HepG2 (cell line): ENCODE data around the gene ZFYVE28. TPM values are rescaled to one million over a fixed set of nuclear protein-coding genes. Genes with fewer than 3 reads are reported as not detected.

Source experiments
- ATAC-seq: fragments of 200-7000 bp; cut with Tn5 transposase; 3 replicates; pipeline ENCODE4 v1.9.1; 2020; ENCODE audit warnings: mild to moderate bottlenecking, moderate library complexity
- BruUV-seq: library from RNA; stranded (reverse); fragments of 400-500 nt; replicated peaks from 2 replicates; lab custom pipeline; 2021; lab: Mats Ljungman, UMichigan
- CTCF ChIA-PET: fragments of 300-600 bp; formaldehyde crosslinking; extraction: SDS; loops from one replicate; lab custom pipeline; 2021; ENCODE audit warnings: low total read pairs, inconsistent platforms, low intra/inter-chr PET ratio; lab: Yijun Ruan, JAX
- POLR2A ChIA-PET: fragments of 350-600 bp; sonication (Branson Sonifier 250); formaldehyde crosslinking; loops from one replicate; lab custom pipeline; 2020; ENCODE audit warnings: antibody characterized with exemption, inconsistent platforms; lab: Yijun Ruan, JAX
- DNase-seq: peaks from one replicate; pipeline ENCODE4 v3.0.0-alpha.2; 2015; ENCODE audit warnings: low spot score
- FAIRE-seq: peaks from 3 replicates; lab custom pipeline; 2011; peaks lifted over from hg19 to GRCh38; lab: Jason Lieb, UNC
- H2AFZ ChIP-seq: one replicate; pipeline ENCODE4 v1.6.1; 2011; ENCODE audit warnings: low read length, inconsistent platforms
- H3K27ac ChIP-seq: fragments of 300-600 bp; 3 replicates; pipeline ENCODE4 v1.8.0; 2011; ENCODE audit warnings: mixed run types, mild to moderate bottlenecking, mixed read lengths, low read length, inconsistent platforms; ENCODE audit not compliant: insufficient read depth; ENCODE audit errors: extremely low read length
- H3K27me3 ChIP-seq, 2 experiments: fragments of 200-600 bp in 1 of 2; 2 replicates in 1 of 2; 3 replicates in 1 of 2; pipeline versions ENCODE4 v1.6.0 to v1.8.0; 2011; ENCODE audit warnings: low read length in 2 of 2, mild to moderate bottlenecking in 2 of 2, moderate library complexity in 2 of 2, inconsistent platforms in 1 of 2; ENCODE audit not compliant: insufficient read depth in 2 of 2, control insufficient read depth in 1 of 2
- H3K36me3 ChIP-seq, 2 experiments: fragments of 200-600 bp in 1 of 2; replicated peaks in 1 of 2; 2 replicates in 1 of 2; 3 replicates in 1 of 2; pipeline versions ENCODE4 v1.5.1 to v1.8.0; 2011; ENCODE audit warnings: low read length in 2 of 2, inconsistent platforms in 1 of 2; ENCODE audit not compliant: insufficient read depth in 2 of 2, control insufficient read depth in 1 of 2
- H3K4me1 ChIP-seq: 2 replicates; pipeline ENCODE4 v1.5.1; 2012; ENCODE audit warnings: low read length, inconsistent platforms; ENCODE audit not compliant: insufficient read depth
- H3K4me2 ChIP-seq: 2 replicates; pipeline ENCODE4 v1.6.0; 2011; ENCODE audit warnings: low read depth, low read length, inconsistent platforms
- H3K4me3 ChIP-seq, 3 experiments: fragments of 200-600 bp in 1 of 3; sonication (generic), shearing (Covaris generic) in 1 of 3; replicated peaks in 1 of 3; 2 replicates each; pipeline ENCODE4 v1.5.1; 2011 to 2016; ENCODE audit warnings: low read length in 3 of 3, inconsistent platforms in 2 of 3, low read depth in 2 of 3, mild to moderate bottlenecking in 2 of 3, control low read depth in 1 of 3, mixed read lengths in 1 of 3; ENCODE audit not compliant: insufficient read depth in 1 of 3
- H3K79me2 ChIP-seq: one replicate; pipeline ENCODE4 v1.6.1; 2011; ENCODE audit warnings: low read length, inconsistent platforms; ENCODE audit not compliant: insufficient read depth
- H3K9ac ChIP-seq: 2 replicates; pipeline ENCODE4 v1.6.0; 2011; ENCODE audit warnings: mild to moderate bottlenecking, low read depth, low read length, inconsistent platforms; ENCODE audit not compliant: insufficient read depth
- H3K9me3 ChIP-seq: 2 replicates; pipeline ENCODE4 v1.5.1; 2012; ENCODE audit warnings: mild to moderate bottlenecking, low read length
- H4K20me1 ChIP-seq: 2 replicates; pipeline ENCODE4 v1.6.0; 2011; ENCODE audit warnings: inconsistent platforms, mild to moderate bottlenecking, low read length, moderate library complexity; ENCODE audit not compliant: insufficient read depth
- CCDC6 ChIP-seq: sonication (generic); formaldehyde crosslinking; IDR thresholded peaks from 2 replicates; pipeline ENCODE4 v1.8.1; 2022; ENCODE audit warnings: mild to moderate bottlenecking, missing genetic modification reagents, moderate library complexity
- CEBPB ChIP-seq: IDR thresholded peaks from 2 replicates; pipeline ENCODE4 v1.6.1; 2011; ENCODE audit warnings: low read depth, low read length, improper control_type of control experiment, borderline replicate concordance
- KLF11 ChIP-seq: IDR thresholded peaks from 2 replicates; pipeline ENCODE4 v1.6.1; 2016; ENCODE audit warnings: missing compliant biosample characterization
- TAF1 ChIP-seq: sonication (generic); formaldehyde crosslinking; IDR thresholded peaks from 2 replicates; pipeline ENCODE4 v1.4.0; 2020; ENCODE audit warnings: missing genetic modification reagents
- U2AF2 ChIP-seq: fragments of 200-400 bp; formaldehyde crosslinking; IDR thresholded peaks from 2 replicates; pipeline ENCODE4 v1.6.1; 2017; ENCODE audit warnings: low read depth, mild to moderate bottlenecking, low read length
- ZNF136 ChIP-seq: sonication (generic); formaldehyde crosslinking; IDR thresholded peaks from 2 replicates; pipeline ENCODE4 v1.8.1; 2022; ENCODE audit warnings: low read depth, mild to moderate bottlenecking, moderate library complexity, missing genetic modification reagents
- ZNF44 ChIP-seq: sonication (generic); formaldehyde crosslinking; IDR thresholded peaks from 2 replicates; pipeline ENCODE4 v1.5.1; 2020; ENCODE audit warnings: mild to moderate bottlenecking, missing genetic modification reagents
- ZNF546 ChIP-seq: sonication (generic); formaldehyde crosslinking; conservative IDR thresholded peaks from 2 replicates; pipeline ENCODE4 v1.8.1; 2023; ENCODE audit warnings: mild to moderate bottlenecking, missing genetic modification reagents
- ZNF562 ChIP-seq: sonication (generic); formaldehyde crosslinking; IDR thresholded peaks from 2 replicates; pipeline ENCODE4 v1.8.0; 2022; ENCODE audit warnings: missing genetic modification reagents, borderline replicate concordance
- ZNF75D ChIP-seq: sonication (generic); formaldehyde crosslinking; IDR thresholded peaks from 2 replicates; pipeline ENCODE4 v1.8.1; 2023; ENCODE audit warnings: missing genetic modification reagents, mild to moderate bottlenecking, borderline replicate concordance
- ZNF775 ChIP-seq: sonication (generic); formaldehyde crosslinking; IDR thresholded peaks from 2 replicates; pipeline ENCODE4 v1.4.0; 2020; ENCODE audit warnings: missing genetic modification reagents, mild to moderate bottlenecking, moderate library complexity, borderline replicate concordance
- WGBS: methylation state at CpG from one replicate; pipeline ENCODE4 v1.1.6; 2017; ENCODE audit warnings: low lambda C conversion rate; 5-methylcytosine and 5-hydroxymethylcytosine counted together
- in situ Hi-C: cut with HindIII; loops from 2 replicates; pipeline ENCODE4 v1.10.0; 2017; ENCODE audit warnings: low pct_unique_long_range_greater_than_20kb; ENCODE audit not compliant: extremely low pct_ligation_motif_present
- intact Hi-C: fragments of 100-400 bp; cut with micrococcal nuclease; formaldehyde crosslinking; loops from one replicate; pipeline ENCODE4 v1.10.0; 2022; ENCODE audit not compliant: unreplicated experiment
- polyA plus RNA-seq, 8 experiments: library from polyadenylated mRNA; depleted of rRNA in 3 of 8; stranded (reverse) in 7 of 8; unstranded in 1 of 8; fragments of >200 nt; fragmentation: Illumina TruSeq in 4 of 8; extraction: Trizol in 4 of 8; gene quantifications; 2 replicates each; pipeline versions ENCODE4 v1.2.1 to v1.2.3, GENCODE V29; 2011 to 2016; ENCODE audit warnings: low read depth in 4 of 8, missing spikeins in 1 of 8, mixed read lengths in 1 of 8; ENCODE audit not compliant: insufficient read depth in 1 of 8
- total RNA-seq, 5 experiments: library from RNA; depleted of rRNA; stranded (reverse); fragments of >200 nt; fragmentation: Illumina TruSeq; extraction: Trizol; gene quantifications; 2 replicates each; pipeline ENCODE4 v1.2.3, GENCODE V29; 2016; ENCODE audit warnings: low read depth in 1 of 5
- TF ChIP-seq, protein P1 (sequence below): sonication (generic); formaldehyde crosslinking; conservative IDR thresholded peaks from 2 replicates; pipeline ENCODE4 v1.8.1; 2023; ENCODE audit warnings: missing genetic modification reagents

The ZFYVE28 gene
- total and polyA plus RNA-seq, 2 of the 13 experiments (the other 11 are each of a cell fraction or from before 2014, with no cell fraction given) = 0.12 to 0.22 TPM

DNA sequence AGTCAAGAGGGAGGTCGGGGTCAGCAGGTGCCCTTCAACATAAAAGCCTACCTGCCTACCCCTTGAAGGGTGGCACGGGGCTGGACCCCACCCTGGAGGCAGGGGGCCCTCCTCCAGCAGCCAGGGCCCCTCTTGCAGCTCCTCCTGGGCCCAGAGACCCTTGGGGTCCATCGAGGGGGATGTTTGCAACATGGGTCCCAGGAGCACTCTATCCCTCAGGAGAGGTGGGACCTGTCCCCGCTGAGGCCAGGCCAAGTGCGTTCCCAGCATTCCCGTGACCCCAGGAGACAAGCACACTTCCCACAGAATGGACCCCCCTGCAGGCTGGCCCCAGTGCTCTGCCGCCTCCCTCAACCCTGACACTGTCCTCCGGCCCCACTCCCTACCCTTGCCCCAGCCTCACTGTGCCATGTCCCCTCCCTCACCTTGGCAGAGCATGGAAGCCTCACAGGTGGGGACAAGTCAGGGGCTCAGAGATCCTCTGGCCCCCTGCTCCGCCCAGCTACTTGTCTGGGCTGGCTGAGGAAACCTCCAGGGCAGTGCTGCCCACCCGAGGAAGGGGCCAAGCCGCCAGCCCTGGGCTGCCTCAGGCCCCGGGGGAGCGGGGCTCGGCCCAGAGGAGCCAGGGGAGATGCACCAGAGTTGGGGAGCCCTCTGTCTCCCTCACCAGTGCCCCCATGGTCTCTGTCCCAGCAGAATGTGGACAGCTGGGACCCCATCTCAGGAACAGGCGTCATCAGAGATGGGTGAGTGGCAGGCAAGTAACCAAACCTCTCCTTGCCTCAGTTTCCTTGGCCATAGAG, 158.7 kb downstream of the ZFYVE28 start:
- H3K9me3 ChIP-seq = no peaks in the 10 kb centered on the region
- H3K27me3 ChIP-seq = peaks cover 4 to 7% of the 10 kb centered on the region in 2 experiments; a peak in 2 of 5 replicates
- TF ChIP-seq TAF1 (CRISPR knock-in tag) = 0 out of 2 replicates have a peak, but pooled peaks have one; percentile 7
- TF ChIP-seq CEBPB = no peak
- peaks cover 9% of the 10 kb centered on the region for H3K79me2 ChIP-seq
- no peak overlapping the region for H3K27ac ChIP-seq
- POLR2A ChIA-PET = interaction anchor here (1.0 kb wide), 1 partner anchor 18 kb away, joined by 3 read pairs; the partner anchor contains the start of genes HAUS3 and POLN
- H3K36me3 ChIP-seq = peaks cover 4 to 11% of the 10 kb centered on the region in 2 experiments; a peak in 3 of 5 replicates
- FAIRE-seq (no peak), DNase-seq (no peak), ATAC-seq (no peak)
- BruUV-seq = no TSS peak
- H3K9ac ChIP-seq = peak overlapping the region; percentile 86; the same call in 1 of the 2 replicates
- CTCF ChIA-PET = no interaction called here
- peaks cover 31% of the 10 kb centered on the region for H3K4me1 ChIP-seq
- H3K4me2 ChIP-seq = peak overlapping the region; percentile 87
- H3K4me3 ChIP-seq = peak overlapping the region in 2 of 3 experiments; percentile 67 to 85; a peak in 3 of 6 replicates
- no peak overlapping the region for H2AFZ ChIP-seq
- H4K20me1 ChIP-seq = no peaks in the 10 kb centered on the region
- WGBS = 93% methylated on average over 5 of the region's 15 CpGs
- in situ Hi-C loops = no loop called here
- intact Hi-C loops = no loop called here

DNA sequence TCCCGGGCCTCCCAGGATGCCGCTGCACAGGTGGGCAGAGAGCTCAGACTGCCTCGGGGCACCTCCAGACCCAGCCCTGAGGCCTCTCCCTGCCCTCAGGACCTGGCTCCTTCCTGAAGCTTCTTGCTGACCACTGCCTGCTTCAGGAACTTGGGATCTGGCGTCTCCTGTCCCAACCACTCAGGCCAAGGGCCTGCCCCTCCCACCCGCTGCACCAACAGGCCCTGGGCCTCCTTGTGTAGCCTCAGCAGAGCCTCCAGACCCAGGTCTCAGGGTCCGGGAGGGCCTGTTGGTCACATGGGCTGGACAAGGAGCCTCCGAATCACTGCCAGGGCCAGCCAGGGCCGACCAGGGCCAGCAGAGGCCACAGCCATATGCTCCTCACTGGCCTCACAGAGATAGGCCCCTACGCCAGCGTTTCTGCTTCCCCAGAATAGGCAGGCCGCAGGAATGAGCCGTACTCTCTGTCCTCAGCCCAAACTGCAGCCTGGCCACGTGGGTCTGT, 159.4 kb downstream of the ZFYVE28 start:
- intact Hi-C loops (no loop called here), in situ Hi-C loops (no loop called here)
- ChIA-PET CTCF (no interaction called here), POLR2A (no interaction called here)
- H3K27me3 ChIP-seq = peaks cover 0 to under 1% of the 10 kb centered on the region in 2 experiments; a peak in 1 of 5 replicates
- peaks cover 6 to 16% of the 10 kb centered on the region in 2 experiments; a peak in 3 of 5 replicates for H3K36me3 ChIP-seq
- H3K4me1 ChIP-seq = peaks cover 31% of the 10 kb centered on the region
- no peak overlapping the region for H3K4me3 ChIP-seq
- peaks cover 9% of the 10 kb centered on the region for H3K79me2 ChIP-seq
- no peaks in the 10 kb centered on the region for H4K20me1 ChIP-seq
- H3K9ac ChIP-seq = no peak overlapping the region
- H3K9me3 ChIP-seq = no peaks in the 10 kb centered on the region
- DNase-seq (no peak), ATAC-seq (no peak), FAIRE-seq (no peak)
- no peak overlapping the region for H3K4me2 ChIP-seq
- H3K27ac ChIP-seq = no peak overlapping the region
- no peak overlapping the region for H2AFZ ChIP-seq
- BruUV-seq = no TSS peak
- WGBS = 100% methylated on average over 1 of the region's 13 CpGs
- TF ChIP-seq ZNF775 (CRISPR knock-in tag) (no peak), U2AF2 (no peak), ZNF546 (CRISPR knock-in tag) (no peak), ZNF136 (CRISPR knock-in tag) (no peak), ZNF562 (CRISPR knock-in tag) (no peak), KLF11 (CRISPR knock-in tag) (no peak), ZNF75D (CRISPR knock-in tag) (no peak), CCDC6 (CRISPR knock-in tag) (no peak), ZNF44 (CRISPR knock-in tag) (no peak)
- TF ChIP-seq, protein P1, sequence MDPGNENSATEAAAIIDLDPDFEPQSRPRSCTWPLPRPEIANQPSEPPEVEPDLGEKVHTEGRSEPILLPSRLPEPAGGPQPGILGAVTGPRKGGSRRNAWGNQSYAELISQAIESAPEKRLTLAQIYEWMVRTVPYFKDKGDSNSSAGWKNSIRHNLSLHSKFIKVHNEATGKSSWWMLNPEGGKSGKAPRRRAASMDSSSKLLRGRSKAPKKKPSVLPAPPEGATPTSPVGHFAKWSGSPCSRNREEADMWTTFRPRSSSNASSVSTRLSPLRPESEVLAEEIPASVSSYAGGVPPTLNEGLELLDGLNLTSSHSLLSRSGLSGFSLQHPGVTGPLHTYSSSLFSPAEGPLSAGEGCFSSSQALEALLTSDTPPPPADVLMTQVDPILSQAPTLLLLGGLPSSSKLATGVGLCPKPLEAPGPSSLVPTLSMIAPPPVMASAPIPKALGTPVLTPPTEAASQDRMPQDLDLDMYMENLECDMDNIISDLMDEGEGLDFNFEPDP = no peak
